OCI-LY7 (cell line): ENCODE measurements around the gene TBRG4. TPM values are rescaled to one million over a fixed set of nuclear protein-coding genes. Genes with fewer than 3 reads are reported as not detected.
A peak's percentile ranks its signal among the peaks of the same experiment; 100 is the strongest.

Experiments used
- BruUV-seq: library from RNA; stranded (reverse); fragments of 400-500 nt; replicated peaks from 2 replicates; lab custom pipeline; 2021; lab: Mats Ljungman, UMichigan
- CTCF ChIA-PET: fragments of 300-600 bp; sonication (Branson Sonifier 250); formaldehyde crosslinking; loops from one replicate; lab custom pipeline; 2022; ENCODE audit warnings: antibody characterized with exemption; ENCODE audit not compliant: unreplicated experiment; lab: Charles Lee
- POLR2A ChIA-PET: fragments of 300-600 bp; sonication (Branson Sonifier 250); formaldehyde crosslinking; loops from one replicate; lab custom pipeline; 2022; ENCODE audit warnings: antibody characterized with exemption; lab: Charles Lee
- DNase-seq: peaks from one replicate; pipeline ENCODE4 v3.0.0-alpha.2; 2015; ENCODE audit warnings: low spot score
- H2AFZ ChIP-seq: fragments of 200-600 bp; sonication (generic), shearing (Covaris generic); 2 replicates; pipeline ENCODE4 v1.6.1; 2014; ENCODE audit warnings: mild to moderate bottlenecking, antibody characterized with exemption, low read length, moderate library complexity
- H3K27ac ChIP-seq: fragments of 200-600 bp; sonication (generic); 2 replicates; pipeline ENCODE4 v1.5.1; 2014; ENCODE audit warnings: mixed run types, low read depth, mild to moderate bottlenecking, moderate library complexity, low read length, inconsistent platforms; ENCODE audit not compliant: poor library complexity, severe bottlenecking
- H3K36me3 ChIP-seq: fragments of 200-600 bp; sonication (generic); 2 replicates; pipeline ENCODE4 v1.6.1; 2014; ENCODE audit warnings: mild to moderate bottlenecking, antibody characterized with exemption, low read length, moderate library complexity, mixed read lengths; ENCODE audit not compliant: insufficient read depth
- H3K4me1 ChIP-seq: fragments of 200-600 bp; sonication (generic); 2 replicates; pipeline ENCODE4 v1.5.1; 2014; ENCODE audit warnings: mild to moderate bottlenecking, low read length; ENCODE audit not compliant: insufficient read depth, poor library complexity, severe bottlenecking
- H3K4me2 ChIP-seq: fragments of 200-600 bp; sonication (generic); 2 replicates; pipeline ENCODE4 v1.6.1; 2014; ENCODE audit warnings: mild to moderate bottlenecking, low read length
- H3K4me3 ChIP-seq: fragments of 200-600 bp; sonication (generic); 2 replicates; pipeline ENCODE4 v1.5.1; 2014; ENCODE audit warnings: mild to moderate bottlenecking, low read depth, low read length; ENCODE audit not compliant: poor library complexity, severe bottlenecking
- H3K79me2 ChIP-seq: fragments of 200-600 bp; sonication (generic); 2 replicates; pipeline ENCODE4 v1.6.1; 2016; ENCODE audit warnings: low read depth, mild to moderate bottlenecking, low read length, moderate library complexity, mixed read lengths; ENCODE audit not compliant: insufficient read depth
- H3K9me2 ChIP-seq: fragments of 200-600 bp; sonication (generic); 2 replicates; pipeline ENCODE4 v1.6.1; 2016; ENCODE audit warnings: mild to moderate bottlenecking, low read length, mixed read lengths; ENCODE audit not compliant: insufficient read depth
- H3K9me3 ChIP-seq: fragments of 200-600 bp; sonication (generic); 2 replicates; pipeline ENCODE4 v1.6.1; 2014; ENCODE audit warnings: mild to moderate bottlenecking, mixed run types, low read length, mixed read lengths
- H4K20me1 ChIP-seq: fragments of 200-600 bp; sonication (generic); 2 replicates; pipeline ENCODE4 v1.6.1; 2014; ENCODE audit warnings: mild to moderate bottlenecking, antibody characterized with exemption, low read length, moderate library complexity, mixed read lengths; ENCODE audit not compliant: insufficient read depth
- CTCF ChIP-seq: fragments of 200-600 bp; sonication (generic); conservative IDR thresholded peaks from 2 replicates; pipeline ENCODE4 v1.5.1; 2014; ENCODE audit warnings: mild to moderate bottlenecking, antibody characterized with exemption, low read length, moderate library complexity, mixed read lengths
- EZH2phosphoT487 ChIP-seq: fragments of 200-600 bp; sonication (generic); IDR thresholded peaks from 2 replicates; pipeline ENCODE4 v1.6.1; 2018; ENCODE audit warnings: low read depth, borderline replicate concordance, mild to moderate bottlenecking, mixed run types, antibody characterized with exemption, low read length, moderate library complexity, mixed read lengths
- intact Hi-C: fragments of 100-400 bp; cut with micrococcal nuclease; formaldehyde crosslinking; loops from one replicate; pipeline ENCODE4 v1.10.0; 2022; ENCODE audit not compliant: unreplicated experiment
- total RNA-seq, 2 experiments: library from RNA; depleted of rRNA in 1 of 2; stranded (reverse); fragments of >200 nt in 1 of 2; shearing (Covaris generic) in 1 of 2; gene quantifications; 2 replicates each; pipeline ENCODE4 v1.2.3, GENCODE V29; 2014 to 2022

Gene TBRG4
- total RNA-seq, 2 experiments from 2014 or later, result 113 to 141 TPM

GRCh38 chr7:45119550-45119949 lies 8.1 kb upstream of the TBRG4 start:
- Histone ChIP-seq H3K4me3 (no peak overlapping the region), H3K36me3 (no peaks in the 10 kb centered on the region), H4K20me1 (no peaks in the 10 kb centered on the region), H3K79me2 (no peaks in the 10 kb centered on the region), H3K4me1 (peaks cover 25% of the 10 kb centered on the region), H3K9me3 (no peaks in the 10 kb centered on the region), H3K27ac (no peak overlapping the region), H3K9me2 (no peaks in the 10 kb centered on the region), H2AFZ (no peak overlapping the region), H3K4me2 (no peak overlapping the region)
- CTCF ChIA-PET, result interaction anchor here (1.4 kb wide), 1 partner anchor 142 kb away, joined by 4 read pairs; no protein-coding TSS in a partner anchor
- TF ChIP-seq CTCF (no peak), EZH2phosphoT487 (no peak)
- intact Hi-C loops, result loop anchor here (10.0 kb wide), 1 partner anchor 275 kb away; the partner anchor contains the start of gene H2AZ2
- no TSS peak for BruUV-seq
- POLR2A ChIA-PET, result no interaction called here
- no peak for DNase-seq

DNA sequence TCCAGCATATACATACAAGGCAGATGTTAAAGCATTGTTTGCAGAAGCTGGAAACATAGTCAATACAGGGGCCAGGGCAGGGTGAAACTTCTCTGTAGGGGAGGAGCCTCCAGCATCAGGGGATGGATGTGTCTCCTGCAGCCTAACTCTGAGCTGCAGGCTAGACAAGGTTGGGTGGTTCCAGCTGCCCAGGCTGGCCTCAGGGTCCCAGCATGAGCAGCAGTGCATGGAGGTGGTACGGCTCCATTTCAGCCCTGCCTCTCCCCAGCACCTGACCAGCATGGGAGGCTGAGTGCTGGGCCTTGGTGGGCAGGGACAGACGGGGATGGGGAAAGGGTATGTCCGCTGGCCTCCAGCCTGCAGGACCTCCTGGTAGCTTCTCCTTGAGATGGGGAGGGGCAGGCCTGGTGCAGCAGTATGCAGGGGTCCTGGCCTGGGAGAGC lies 7.4 kb upstream of the TBRG4 start:
- Histone ChIP-seq H3K4me1 (peaks cover 26% of the 10 kb centered on the region), H3K4me3 (no peak overlapping the region), H3K27ac (no peak overlapping the region), H3K79me2 (no peaks in the 10 kb centered on the region), H3K36me3 (no peaks in the 10 kb centered on the region), H2AFZ (no peak overlapping the region), H3K9me3 (no peaks in the 10 kb centered on the region), H3K4me2 (no peak overlapping the region), H4K20me1 (no peaks in the 10 kb centered on the region), H3K9me2 (no peaks in the 10 kb centered on the region)
- TF ChIP-seq CTCF (no peak), EZH2phosphoT487 (no peak)
- POLR2A ChIA-PET, result interaction anchor here (0.8 kb wide), 1 partner anchor 125 kb away, joined by 3 read pairs; no protein-coding TSS in a partner anchor
- intact Hi-C loops, result loop anchor here (10.0 kb wide), 1 partner anchor 274 kb away; the partner anchor contains the start of gene H2AZ2
- DNase-seq, result peak; percentile 64
- no TSS peak for BruUV-seq
- CTCF ChIA-PET, result interaction anchor here (1.4 kb wide), 1 partner anchor 141 kb away, joined by 4 read pairs; no protein-coding TSS in a partner anchor

DNA sequence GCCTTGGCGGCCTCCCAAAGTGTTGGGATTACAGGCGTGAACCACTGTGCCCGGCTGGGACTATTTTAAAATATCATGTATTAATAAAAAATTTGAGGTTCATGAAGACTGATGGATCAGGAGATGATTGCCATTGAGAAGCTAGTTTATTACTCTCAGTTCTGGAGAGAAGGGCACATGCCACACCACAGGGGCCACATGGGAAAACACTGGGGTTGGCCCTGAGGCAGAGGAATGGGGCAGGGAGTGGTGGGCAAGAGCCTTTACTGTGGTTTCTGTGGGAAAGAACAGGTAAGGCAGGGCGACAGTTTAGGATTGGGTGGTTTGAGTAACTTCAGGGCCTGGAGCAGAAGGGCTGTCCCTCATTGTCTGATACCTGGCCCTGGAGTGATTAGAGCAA lies 6.8 kb upstream of the TBRG4 start:
- no peak overlapping the region for H3K27ac ChIP-seq
- no peak for DNase-seq
- no peaks in the 10 kb centered on the region for H3K9me2 ChIP-seq
- H3K79me2 ChIP-seq, result no peaks in the 10 kb centered on the region
- intact Hi-C loops, result loop anchor here (10.0 kb wide), 1 partner anchor 273 kb away; the partner anchor contains the start of gene H2AZ2
- H3K4me3 ChIP-seq, result no peak overlapping the region
- TF ChIP-seq CTCF (no peak), EZH2phosphoT487 (no peak)
- CTCF ChIA-PET, result interaction anchor here (1.4 kb wide), 1 partner anchor 141 kb away, joined by 4 read pairs; no protein-coding TSS in a partner anchor
- no peaks in the 10 kb centered on the region for H3K36me3 ChIP-seq
- no peaks in the 10 kb centered on the region for H3K9me3 ChIP-seq
- no peak overlapping the region for H3K4me2 ChIP-seq
- peaks cover 22% of the 10 kb centered on the region for H3K4me1 ChIP-seq
- no peak overlapping the region for H2AFZ ChIP-seq
- BruUV-seq, result no TSS peak
- no peaks in the 10 kb centered on the region for H4K20me1 ChIP-seq
- POLR2A ChIA-PET, result interaction anchor here (0.7 to 0.8 kb wide), 2 partner anchors 124 to 587 kb away, joined by 3 read pairs; no protein-coding TSS in a partner anchor
